NCI-H2196 treated with DMSO at 0.1 percent for 48 hours (cell line): ENCODE data around the gene PADI4.

Experiments
- DNase-seq: peaks from one replicate; lab custom pipeline; 2025; ENCODE audit not compliant: unreplicated experiment; lab: John Stamatoyannopoulos, UW

PADI4 gene

DNA sequence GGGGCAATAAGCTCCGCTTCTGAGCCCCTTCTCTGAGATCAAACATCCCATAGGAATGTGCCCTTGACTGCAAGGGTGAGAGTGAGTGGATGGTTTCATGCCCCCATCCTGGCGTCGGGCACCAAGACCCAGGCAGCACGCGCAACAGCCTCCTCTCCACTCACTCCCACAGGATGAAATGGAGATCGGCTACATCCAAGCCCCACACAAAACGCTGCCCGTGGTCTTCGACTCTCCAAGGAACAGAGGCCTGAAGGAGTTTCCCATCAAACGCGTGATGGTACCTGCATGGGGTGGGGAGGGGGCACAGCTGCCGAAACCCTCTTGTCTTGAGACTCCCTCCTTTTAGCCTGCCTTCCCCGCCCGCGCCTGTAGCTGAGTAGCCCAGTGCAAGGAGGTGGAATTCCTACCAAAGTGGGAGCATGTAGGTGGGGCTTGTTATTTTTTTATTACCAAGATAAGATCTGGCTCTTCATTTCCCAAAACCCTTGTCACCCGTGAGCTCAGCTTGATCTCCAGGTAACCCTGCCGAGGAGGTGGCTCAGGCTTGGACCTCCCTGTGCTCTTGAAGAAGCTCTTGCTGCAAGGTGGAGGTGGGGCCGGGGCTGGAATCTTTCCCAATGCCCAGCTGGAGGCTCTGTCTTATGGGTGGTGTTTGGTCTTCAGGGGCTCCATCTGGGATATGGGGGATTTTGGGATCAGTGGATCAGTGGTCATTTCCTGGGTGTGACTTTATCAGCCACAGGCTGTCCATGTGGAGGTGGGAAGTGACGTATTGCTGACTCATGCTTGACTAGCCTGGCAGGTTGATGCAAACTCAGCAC, 40.0 kb downstream of the PADI4 start:
- no peak for DNase-seq

DNA sequence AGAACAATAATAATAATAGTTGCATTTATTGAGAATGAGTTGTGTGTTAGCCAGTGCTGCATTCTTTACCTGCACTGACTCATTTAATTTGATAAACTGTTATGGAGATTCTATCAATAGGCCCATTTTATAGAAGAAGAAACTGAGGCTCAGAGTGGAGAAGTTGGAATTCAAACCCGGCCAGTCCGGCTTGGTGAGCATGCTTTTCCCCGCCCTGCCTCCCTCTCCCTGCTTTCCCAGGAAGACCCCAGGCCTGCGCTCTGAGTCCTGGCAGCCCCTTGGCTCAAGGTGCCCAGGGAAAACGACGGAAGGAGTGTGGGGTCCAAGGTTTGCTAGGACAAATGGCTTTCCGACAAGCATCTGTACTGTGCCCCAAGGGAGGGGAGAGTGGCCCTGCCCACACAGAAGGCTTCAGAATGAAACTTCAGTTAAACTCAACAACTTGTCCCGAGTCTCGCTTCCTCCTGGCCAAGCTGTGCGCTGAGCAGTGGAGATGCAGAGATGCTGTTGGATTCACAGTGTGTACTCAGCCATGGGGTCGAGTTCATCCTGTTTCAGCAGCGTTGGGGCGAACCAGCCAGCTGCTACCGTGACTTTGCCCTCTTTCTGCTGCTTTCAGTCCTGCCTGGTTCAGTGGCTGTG, 40.7 kb downstream of the PADI4 start:
- no peak for DNase-seq

DNA sequence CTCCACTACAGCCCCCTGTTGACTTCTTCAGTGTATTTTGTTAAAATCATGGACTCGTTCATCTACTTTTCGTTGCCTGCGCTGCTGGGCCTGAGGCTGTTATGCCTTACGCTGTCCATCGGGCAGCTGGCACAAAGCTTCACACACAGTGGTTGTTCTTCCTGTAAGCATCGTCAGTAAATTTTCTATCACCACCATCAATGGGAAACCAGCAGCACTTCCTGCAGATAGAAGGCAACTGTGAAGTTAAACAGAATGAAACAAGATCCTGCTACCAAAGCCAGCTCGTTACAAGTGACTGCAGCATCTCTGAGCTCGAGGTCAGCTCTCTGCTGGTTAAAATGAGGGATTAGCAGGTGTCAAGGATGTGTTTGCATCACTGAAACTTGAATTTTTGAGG, 42.1 kb downstream of the PADI4 start:
- DNase-seq, result no peak

DNA sequence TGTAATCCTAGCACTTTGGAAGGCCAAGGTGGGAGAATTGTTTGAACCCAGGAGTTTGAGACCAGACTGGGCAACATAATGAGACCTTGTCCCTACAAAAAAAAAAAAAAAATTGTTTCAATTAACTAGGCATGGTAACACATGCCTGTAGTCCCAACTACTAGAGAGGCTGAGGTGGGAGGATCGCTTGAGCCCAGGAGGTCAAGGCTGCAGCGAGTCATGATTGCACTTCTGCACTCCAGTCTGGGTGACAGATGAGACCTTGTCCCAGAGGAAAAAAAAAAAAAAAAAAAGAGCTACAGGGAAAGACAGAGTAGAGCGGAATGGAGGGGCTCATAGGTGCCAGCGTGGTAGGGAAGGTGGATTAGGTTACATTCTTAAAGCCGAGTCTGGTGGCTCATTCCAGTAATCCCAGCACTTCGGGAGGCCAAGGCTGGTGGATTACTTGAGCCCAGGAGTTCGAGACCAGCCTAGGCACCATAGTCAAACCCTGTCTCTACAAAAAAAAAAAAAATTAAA, 43.0 kb downstream of the PADI4 start:
- DNase-seq, result no peak

DNA sequence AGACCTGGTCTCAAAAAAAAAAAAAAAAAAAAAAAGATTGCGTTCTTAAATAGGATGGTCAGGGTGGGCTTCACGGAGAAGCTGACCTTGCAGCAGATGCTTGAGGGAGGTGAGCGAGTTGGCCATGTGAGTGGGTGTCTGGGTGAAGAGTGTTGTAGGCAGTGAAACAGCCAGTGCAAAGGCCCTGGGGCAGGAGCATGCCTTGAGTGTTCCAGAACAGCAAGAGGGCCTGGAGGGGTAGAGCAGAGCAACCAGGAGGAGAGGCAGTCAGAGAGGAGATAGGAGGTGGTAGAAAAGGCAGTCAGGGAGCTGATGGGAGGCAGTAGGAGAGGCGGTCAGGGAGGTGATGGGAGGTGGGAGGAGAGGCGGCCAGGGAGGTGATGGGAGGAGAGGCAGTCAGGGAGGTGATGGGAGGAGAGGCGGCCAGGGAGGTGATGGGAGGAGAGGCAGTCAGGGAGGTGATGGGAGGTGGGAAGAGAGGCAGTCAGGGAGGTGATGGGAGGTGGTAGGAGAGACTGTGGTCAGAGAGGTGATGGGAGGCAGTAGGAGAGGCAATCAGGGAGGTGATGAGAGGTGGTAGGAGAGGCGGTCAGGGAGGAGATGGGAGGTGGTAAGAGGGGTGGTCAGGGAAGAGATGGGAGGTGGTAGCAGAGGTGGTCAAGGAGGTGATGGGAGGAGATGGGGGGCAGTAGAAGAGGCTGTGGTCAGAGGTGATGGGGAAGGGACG, 43.8 kb downstream of the PADI4 start:
- DNase-seq, result no peak

DNA sequence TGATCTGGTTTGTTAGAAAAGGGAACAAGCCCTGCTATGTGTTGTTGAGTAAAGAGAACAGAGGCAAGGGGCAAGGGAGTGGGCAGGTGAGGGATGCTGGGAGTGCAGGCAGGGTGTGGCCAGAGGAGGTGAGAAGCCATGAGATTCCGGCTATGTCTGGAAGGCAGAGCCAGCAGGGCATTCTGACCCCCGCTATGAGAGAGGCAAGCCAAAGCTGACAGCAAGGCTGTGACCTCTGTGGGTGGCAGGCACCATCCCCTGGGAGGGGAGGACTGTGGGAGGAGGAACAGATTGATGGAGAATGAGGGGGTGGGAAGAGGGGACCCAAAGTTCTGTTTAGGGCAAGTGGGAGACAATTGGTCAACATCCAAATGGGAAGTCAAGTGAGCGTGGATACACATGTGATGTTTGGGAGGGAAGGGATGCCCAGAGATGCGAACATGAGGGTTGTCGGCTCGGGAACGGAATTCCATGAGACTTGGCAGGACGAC, 44.5 kb downstream of the PADI4 start:
- DNase-seq, result no peak

DNA sequence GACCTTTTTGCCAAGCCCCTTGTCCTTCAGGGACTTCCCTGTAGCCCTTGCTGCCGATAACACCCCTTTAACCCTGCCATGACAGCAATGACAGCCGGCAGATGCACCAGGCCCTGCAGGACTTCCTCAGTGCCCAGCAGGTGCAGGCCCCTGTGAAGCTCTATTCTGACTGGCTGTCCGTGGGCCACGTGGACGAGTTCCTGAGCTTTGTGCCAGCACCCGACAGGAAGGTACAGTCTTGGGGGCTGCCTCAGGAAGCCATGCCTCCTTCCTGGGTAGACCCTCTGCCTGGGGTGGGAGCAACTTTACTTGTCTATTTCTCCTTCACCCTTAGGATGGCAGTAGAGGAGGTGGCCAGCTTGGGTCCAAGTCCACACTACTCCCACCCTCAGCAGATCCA, 47.9 kb downstream of the PADI4 start:
- DNase-seq, result no peak

DNA sequence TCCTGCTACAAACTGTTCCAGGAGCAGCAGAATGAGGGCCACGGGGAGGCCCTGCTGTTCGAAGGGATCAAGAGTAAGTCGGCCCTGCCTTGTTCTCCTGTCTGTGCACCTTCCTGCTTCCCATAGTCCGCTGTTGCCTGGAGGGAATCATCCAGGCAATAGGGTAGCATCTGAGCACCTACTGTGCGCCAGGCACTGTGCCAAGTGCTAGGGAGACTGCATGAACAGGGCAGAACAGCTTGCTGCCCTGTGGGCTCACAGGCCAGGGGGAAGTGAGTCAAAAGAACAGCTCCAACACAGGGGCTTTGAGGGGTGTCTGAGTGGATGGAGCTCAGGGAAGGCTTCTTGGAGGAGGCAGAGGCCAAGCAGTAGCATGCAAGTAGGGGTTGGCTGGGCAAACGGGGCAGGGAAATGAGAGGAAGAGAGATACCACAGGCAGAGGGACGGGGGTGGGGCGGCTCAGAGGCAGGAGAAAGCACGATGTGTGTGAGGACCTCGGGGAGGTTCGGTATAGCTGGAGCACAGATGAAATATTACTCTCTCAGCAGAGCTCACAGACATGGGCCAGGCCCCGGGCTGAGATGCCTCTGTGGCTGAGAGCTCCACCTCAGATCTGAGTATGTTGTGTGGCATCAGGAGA, 48.5 kb downstream of the PADI4 start:
- DNase-seq, result no peak

DNA sequence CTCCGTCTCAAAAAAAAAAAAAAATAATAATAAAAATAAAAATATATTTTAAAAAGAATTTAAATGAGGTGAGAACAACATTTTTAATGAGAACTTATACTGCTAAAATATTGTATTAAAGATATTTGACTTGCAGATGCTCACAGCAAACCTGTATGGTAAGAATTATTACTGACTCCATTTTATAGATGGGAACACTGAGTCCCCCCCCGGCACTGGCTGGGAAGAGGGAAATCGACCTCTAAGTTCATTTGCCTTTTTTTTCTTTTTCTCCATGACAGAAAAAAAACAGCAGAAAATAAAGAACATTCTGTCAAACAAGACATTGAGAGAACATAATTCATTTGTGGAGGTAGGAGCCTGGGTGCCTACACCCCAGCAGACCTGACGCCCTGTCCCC, 50.6 kb downstream of the PADI4 start:
- DNase-seq, result no peak

DNA sequence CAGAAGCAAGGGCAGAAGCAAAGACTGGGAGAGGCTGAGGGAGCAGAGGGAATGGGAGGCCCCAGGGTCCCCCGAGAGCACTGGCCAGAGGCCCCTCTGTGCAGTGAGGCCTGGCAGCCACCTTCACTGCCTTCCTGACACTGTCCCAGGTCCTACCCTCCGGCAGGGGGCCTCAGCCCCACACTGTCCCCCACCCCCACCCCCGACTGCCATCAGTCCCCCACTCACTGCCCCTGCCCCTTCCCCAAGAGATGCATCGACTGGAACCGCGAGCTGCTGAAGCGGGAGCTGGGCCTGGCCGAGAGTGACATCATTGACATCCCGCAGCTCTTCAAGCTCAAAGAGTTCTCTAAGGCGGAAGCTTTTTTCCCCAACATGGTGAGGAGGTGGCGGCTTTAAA, 51.0 kb downstream of the PADI4 start:
- DNase-seq, result no peak

DNA sequence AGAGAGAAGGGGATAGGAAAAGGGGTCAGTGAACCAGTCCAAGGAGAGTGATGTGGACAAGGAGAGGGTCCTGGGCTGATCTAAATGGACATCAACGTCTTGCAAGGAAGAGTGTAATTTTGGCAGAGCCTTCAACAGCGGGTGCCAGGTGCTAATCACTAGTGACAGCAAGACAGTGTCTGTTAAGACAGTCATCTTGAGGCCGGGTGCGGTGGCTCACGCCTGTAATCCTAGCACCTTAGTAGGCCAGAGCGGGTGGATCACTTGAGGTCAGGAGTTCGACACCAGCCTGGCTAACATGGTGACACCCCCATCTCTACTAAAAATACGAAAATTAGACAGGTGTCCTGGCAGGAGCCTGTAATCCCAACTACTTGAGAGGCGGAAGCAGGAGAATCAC, 51.8 kb downstream of the PADI4 start:
- no peak for DNase-seq

DNA sequence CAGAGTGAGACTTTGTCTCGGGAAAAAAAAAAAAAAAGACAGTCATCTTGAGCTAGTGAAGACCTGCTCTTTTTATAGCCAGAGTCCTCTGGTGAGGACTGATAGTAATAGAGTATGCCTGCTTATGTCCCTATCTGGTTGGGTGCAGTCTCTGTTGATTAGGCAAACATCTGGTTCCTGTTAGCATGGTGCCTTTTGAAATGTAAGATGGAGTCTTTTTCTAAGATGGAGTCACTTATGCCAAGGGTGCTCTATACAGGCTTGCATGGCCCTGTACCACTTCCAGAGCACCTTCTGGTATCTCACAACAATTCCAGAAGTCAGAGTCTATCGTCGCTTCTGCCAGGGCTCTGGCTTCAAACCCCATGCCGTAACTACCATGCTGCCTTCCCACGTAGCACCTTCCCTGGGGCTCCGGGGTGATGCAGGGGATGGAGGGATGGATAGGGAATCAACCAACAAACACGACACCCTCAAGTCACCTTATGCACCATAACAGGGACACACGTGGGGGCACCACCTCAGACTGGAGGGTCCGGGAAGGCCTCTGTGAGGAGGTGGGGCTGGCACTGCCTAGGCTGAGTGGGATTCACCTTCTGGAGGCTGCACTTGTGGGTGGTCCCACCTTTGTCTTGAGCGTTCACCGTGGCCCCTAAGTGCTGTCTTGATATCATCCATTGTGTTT, 52.4 kb downstream of the PADI4 start:
- DNase-seq, result no peak

DNA sequence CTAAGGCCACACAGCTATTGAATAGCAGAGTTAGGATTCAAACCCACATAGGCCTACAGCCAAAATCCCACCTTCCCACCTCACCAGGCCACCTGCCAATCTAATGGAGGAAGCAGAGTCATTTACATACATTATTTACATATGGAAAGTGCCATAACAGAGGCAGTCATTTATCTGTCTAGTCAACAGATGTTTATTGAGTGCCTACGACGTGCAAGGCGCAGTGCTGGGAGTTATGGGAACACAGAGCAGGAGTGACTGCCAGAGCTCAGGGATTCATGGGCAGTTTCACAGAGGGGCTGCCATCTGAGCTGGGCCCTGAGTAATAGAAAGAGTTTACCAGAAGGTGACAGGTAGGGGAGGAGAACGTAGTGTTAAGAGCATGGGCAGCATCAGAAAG, 53.7 kb downstream of the PADI4 start:
- DNase-seq, result no peak

DNA sequence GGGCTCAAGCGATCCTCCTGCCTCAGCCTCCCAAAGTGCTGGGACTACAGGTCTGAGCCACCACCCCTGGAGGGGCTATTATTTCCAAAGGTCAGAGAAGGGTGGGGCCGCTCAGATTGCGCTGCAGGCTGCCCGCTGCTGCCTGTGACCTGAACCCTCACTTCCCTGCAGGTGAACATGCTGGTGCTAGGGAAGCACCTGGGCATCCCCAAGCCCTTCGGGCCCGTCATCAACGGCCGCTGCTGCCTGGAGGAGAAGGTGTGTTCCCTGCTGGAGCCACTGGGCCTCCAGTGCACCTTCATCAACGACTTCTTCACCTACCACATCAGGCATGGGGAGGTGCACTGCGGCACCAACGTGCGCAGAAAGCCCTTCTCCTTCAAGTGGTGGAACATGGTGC, 55.4 kb downstream of the PADI4 start:
- no peak for DNase-seq

DNA sequence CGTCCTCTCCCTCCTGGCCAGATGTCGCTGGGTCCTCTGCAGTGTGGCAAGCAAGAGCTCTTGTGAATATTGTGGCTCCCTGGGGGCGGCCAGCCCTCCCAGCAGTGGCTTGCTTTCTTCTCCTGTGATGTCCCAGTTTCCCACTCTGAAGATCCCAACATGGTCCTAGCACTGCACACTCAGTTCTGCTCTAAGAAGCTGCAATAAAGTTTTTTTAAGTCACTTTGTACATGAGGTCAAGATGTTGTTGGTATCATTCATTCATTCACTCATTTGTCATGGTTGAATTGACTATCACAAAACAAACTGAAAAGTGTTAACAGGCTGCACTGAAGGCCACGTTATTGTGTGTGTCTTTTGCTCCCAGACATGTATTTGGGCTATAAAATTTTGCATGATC, 55.8 kb downstream of the PADI4 start:
- DNase-seq, result no peak

DNA sequence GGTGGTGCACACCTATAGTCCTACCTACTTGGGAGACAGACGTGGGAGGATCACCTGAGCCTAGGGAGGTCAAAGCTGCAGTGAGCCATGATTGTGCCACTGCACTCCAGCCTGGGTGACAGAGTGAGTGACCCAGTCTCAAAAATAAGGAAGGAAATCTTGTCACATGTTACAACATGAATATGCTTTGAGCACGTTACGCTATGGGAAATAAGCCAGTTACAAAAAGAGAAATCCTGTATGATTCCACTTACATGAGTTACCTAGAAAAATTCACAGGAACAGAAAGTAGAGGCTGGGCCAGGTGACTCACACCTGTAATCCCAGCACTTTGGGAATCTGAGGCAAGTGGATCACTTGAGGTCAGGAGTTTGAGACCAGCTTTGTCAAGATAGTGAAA, 57.3 kb downstream of the PADI4 start:
- DNase-seq, result no peak

DNA sequence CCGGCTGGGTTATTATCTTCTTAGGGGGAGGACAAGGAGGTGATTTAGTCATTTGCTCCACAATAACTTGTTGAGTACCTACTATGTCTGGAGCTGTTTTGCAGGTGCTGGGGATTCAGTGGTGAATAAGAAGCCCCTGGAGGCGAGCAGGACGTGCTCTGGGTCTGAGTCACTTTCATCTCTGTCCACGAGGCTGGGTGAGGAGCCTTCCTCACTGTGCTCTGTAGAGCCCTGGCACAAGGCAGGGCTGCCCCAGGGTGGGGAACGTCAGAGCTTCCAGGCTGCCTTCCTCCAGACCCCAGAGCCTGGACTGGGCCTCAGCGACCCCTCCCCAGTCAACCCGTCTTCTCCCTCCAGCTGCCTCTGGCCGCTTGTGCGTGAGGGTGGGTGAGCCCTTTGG, 61.5 kb downstream of the PADI4 start:
- no peak for DNase-seq

DNA sequence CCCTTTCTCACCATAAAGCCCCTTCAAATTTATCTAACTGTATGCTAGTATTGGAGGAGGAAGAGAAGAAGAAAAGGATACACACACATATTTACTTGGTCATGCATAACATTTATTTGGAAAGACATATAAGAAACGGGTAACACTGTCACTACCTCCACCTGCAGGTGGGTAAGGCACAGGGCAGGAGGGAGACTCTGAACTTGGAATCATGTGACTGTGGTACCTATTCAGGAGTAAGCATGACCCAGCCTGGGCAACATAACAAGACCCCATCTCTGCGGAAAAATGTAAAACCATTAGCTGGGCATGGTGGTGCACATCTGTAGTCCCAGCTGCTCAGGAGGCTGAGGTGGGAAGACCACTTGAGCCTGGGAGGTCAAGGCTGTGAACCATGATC, 62.6 kb downstream of the PADI4 start:
- DNase-seq, result no peak

DNA sequence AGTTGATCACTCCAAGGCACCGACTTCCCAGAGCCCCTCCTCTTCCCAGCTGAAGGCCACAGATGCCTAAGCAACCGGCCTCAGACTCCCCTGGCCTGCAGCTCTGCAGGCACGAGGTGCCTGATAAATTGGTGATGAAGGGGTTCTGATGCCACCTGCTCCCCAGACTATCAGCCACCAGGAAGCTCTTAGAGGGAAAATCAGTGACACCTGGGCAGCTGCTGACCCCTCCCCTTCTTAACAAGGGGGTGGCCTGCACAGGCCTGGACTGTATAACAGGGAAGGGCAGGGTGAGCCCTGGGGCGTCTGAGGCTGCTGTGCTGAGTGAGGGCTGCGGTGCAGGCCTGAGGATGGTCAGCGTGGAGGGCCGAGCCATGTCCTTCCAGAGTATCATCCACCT, 63.9 kb downstream of the PADI4 start, which contains the start of gene PADI6:
TSS of gene PADI6 (plus strand) at position 301 of the 400 bp plus-strand sequence. CDS start at position 351, 50 bp downstream.
- no peak for DNase-seq

DNA sequence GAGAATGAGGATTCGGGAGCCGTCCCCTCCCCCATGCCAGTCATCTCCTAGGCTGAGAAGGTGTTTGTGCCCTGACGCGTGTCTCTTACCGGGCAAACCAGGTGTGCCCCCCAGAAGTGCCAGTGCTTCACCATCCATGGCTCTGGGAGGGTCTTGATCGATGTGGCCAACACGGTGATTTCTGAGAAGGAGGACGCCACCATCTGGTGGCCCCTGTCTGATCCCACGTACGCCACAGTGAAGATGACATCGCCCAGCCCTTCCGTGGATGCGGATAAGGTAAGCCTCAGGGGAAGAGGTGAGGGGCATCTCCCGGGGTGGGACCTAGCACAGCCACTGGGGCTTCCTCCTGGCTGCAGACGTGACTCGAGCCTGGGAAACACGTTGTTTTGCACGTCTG, 65.0 kb downstream of the PADI4 start:
- no peak for DNase-seq

DNA sequence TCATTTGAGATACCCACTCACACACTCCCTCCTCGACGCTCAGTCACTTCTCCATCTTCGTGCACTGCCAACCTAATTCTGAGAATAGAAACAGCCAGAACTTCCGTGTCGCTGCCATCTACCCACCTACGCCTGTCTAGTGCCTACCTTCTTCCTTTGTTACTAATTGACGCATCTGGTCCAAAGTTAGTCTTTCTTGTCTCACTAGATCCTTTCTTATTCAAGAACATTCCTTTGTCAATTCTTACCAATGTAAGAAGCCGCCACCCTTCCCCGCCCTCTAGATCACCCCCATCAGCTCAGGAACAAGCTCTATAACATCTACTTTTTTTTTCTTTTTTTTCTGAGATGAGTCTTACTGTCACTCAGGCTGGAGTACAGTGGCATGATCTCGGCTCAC, 67.7 kb downstream of the PADI4 start:
- no peak for DNase-seq
